Bronchial epithelial cell (primary cell): ENCODE measurements around the gene MLEC. TPM values are rescaled to one million over a fixed set of nuclear protein-coding genes. Genes with fewer than 3 reads are reported as not detected.

Experiments
- DNase-seq: peaks from one replicate; pipeline ENCODE4 v3.0.0-alpha.2; 2010; ENCODE audit warnings: low read depth
- FAIRE-seq: peaks from 2 replicates; lab custom pipeline; 2011; peaks lifted over from hg19 to GRCh38; lab: Jason Lieb, UNC
- H3K27me3 ChIP-seq: 2 replicates; pipeline ENCODE4 v1.5.1; 2011; ENCODE audit warnings: low read length; ENCODE audit not compliant: control insufficient read depth, insufficient read depth
- H3K36me3 ChIP-seq: 2 replicates; pipeline ENCODE4 v1.5.1; 2011; ENCODE audit warnings: low read length; ENCODE audit not compliant: control insufficient read depth, insufficient read depth
- H3K4me3 ChIP-seq: 2 replicates; pipeline ENCODE4 v1.5.1; 2011; ENCODE audit warnings: mild to moderate bottlenecking, low read depth, low read length, control low read depth
- CTCF ChIP-seq: IDR thresholded peaks from 2 replicates; pipeline ENCODE4 v1.5.1; 2011; ENCODE audit warnings: mild to moderate bottlenecking, moderate library complexity, low read length, control low read depth, inconsistent platforms; ENCODE audit not compliant: insufficient read depth, severe bottlenecking
- total RNA-seq: library from RNA; depleted of rRNA; stranded (reverse); fragments of >200 nt; gene quantifications from 2 replicates; pipeline ENCODE4 v1.2.1, GENCODE V29; 2014

The MLEC gene
- total RNA-seq, 1 donor from 2014 or later = 61.9 TPM

GRCh38 chr12:120700886-120701285, 13.9 kb downstream of the MLEC start:
- Histone ChIP-seq H3K4me3 (no peak overlapping the region), H3K27me3 (no peaks in the 10 kb centered on the region), H3K36me3 (peaks cover 18% of the 10 kb centered on the region)
- no peak for TF ChIP-seq CTCF
- no peak for FAIRE-seq
- no peak for DNase-seq

GRCh38 chr12:120702637-120703036, 15.7 kb downstream of the MLEC start:
- no peak for TF ChIP-seq CTCF
- DNase-seq = no peak
- Histone ChIP-seq H3K4me3 (no peak overlapping the region), H3K27me3 (no peaks in the 10 kb centered on the region), H3K36me3 (peaks cover 10% of the 10 kb centered on the region)
- no peak for FAIRE-seq

- Histone ChIP-seq H3K36me3 (peaks cover 10% of the 10 kb centered on the region), H3K4me3 (no peak overlapping the region), H3K27me3 (no peaks in the 10 kb centered on the region)
- no peak for TF ChIP-seq CTCF
- DNase-seq (no peak), FAIRE-seq (no peak)
Measured at GRCh38 chr12:120703311-120703942, 16.5 kb downstream of the MLEC start.

- Histone ChIP-seq H3K27me3 (no peaks in the 10 kb centered on the region), H3K4me3 (no peak overlapping the region), H3K36me3 (peaks cover 3% of the 10 kb centered on the region)
- DNase-seq (no peak), FAIRE-seq (no peak)
- TF ChIP-seq CTCF = no peak
Measured at GRCh38 chr12:120705618-120706017, 18.7 kb downstream of the MLEC start.

GRCh38 chr12:120706029-120706428, 19.1 kb downstream of the MLEC start:
- Histone ChIP-seq H3K27me3 (no peaks in the 10 kb centered on the region), H3K4me3 (no peak overlapping the region), H3K36me3 (peaks cover 3% of the 10 kb centered on the region)
- TF ChIP-seq CTCF = no peak
- DNase-seq (no peak), FAIRE-seq (no peak)

- DNase-seq (no peak), FAIRE-seq (no peak)
- no peak overlapping the region for H3K4me3 ChIP-seq
- TF ChIP-seq CTCF = no peak
- H3K36me3 ChIP-seq = peaks cover 1% of the 10 kb centered on the region
- H3K27me3 ChIP-seq = no peaks in the 10 kb centered on the region
Measured at GRCh38 chr12:120708651-120709050, 21.7 kb downstream of the MLEC start.
